Inflammatory macrophage (primary cell): ENCODE results near the gene MALSU1.

Experiments
- DNase-seq, 2 donors: peaks; one replicate each; pipeline ENCODE4 v3.0.0-alpha.2; 2020 to 2022

The MALSU1 gene

GRCh38 chr7:23336799-23337283 lies 37.7 kb downstream of the MALSU1 start:
- DNase-seq: no peak

GRCh38 chr7:23337374-23337773 lies 38.2 kb downstream of the MALSU1 start:
- DNase-seq: no peak

- DNase-seq: no peak
Measured at GRCh38 chr7:23338439-23338838, 39.3 kb downstream of the MALSU1 start.

- DNase-seq: no peak
Measured at GRCh38 chr7:23338863-23339262, 39.7 kb downstream of the MALSU1 start.

- DNase-seq: no peak
Measured at GRCh38 chr7:23341846-23342598, 42.9 kb downstream of the MALSU1 start.

- no peak for DNase-seq
Measured at GRCh38 chr7:23343102-23343501, 44.0 kb downstream of the MALSU1 start.

- DNase-seq: no peak
Measured at GRCh38 chr7:23343806-23344475, 44.8 kb downstream of the MALSU1 start.

GRCh38 chr7:23345601-23346000 lies 46.5 kb downstream of the MALSU1 start:
- DNase-seq: no peak

- no peak for DNase-seq
Measured at GRCh38 chr7:23346316-23346715, 47.2 kb downstream of the MALSU1 start.

- DNase-seq: peak; percentile 12 to 23
Measured at GRCh38 chr7:23347033-23347681, 48.0 kb downstream of the MALSU1 start.

- peak; percentile 59 to 64 for DNase-seq
Measured at GRCh38 chr7:23347682-23348180, 48.6 kb downstream of the MALSU1 start.

GRCh38 chr7:23349484-23350157 lies 50.5 kb downstream of the MALSU1 start:
- no peak for DNase-seq

- no peak for DNase-seq
Measured at GRCh38 chr7:23350466-23350865, 51.3 kb downstream of the MALSU1 start.

GRCh38 chr7:23353172-23353571 lies 54.0 kb downstream of the MALSU1 start:
- no peak for DNase-seq

- no peak for DNase-seq
Measured at GRCh38 chr7:23356168-23356567, 57.0 kb downstream of the MALSU1 start.

- no peak for DNase-seq
Measured at GRCh38 chr7:23356726-23357125, 57.6 kb downstream of the MALSU1 start.

GRCh38 chr7:23357190-23358093 lies 58.3 kb downstream of the MALSU1 start:
- peak; percentile 31 to 46 for DNase-seq

GRCh38 chr7:23358152-23358674 lies 59.1 kb downstream of the MALSU1 start:
- no peak for DNase-seq
